ENCODE data around the gene FTO.
"Not testable (repeated sequence)": the region's sequence is repeated elsewhere in the genome, so short reads cannot be mapped to it uniquely, and the experiment has no call there.

Gene FTO

GRCh38 chr16:54163197-54163843 is 459.4 kb downstream of the FTO start:
- no peak for DNase-seq (ENCODE audit: low spot score)

GRCh38 chr16:54164789-54165173 is 460.8 kb downstream of the FTO start:
- DNase-seq (ENCODE audit: low spot score): no peak

GRCh38 chr16:54165174-54165911 is 461.4 kb downstream of the FTO start:
- DNase-seq (ENCODE audit: low spot score): no peak

- DNase-seq (ENCODE audit: low spot score): no peak
These were observed 462.2 kb downstream of the FTO start for GRCh38 chr16:54165912-54166865.

- no peak for DNase-seq (ENCODE audit: low spot score)
These were observed 465.2 kb downstream of the FTO start for GRCh38 chr16:54169112-54169511.

- DNase-seq (ENCODE audit: low spot score): no peak
These were observed 467.9 kb downstream of the FTO start for GRCh38 chr16:54171626-54172537.

- no peak for DNase-seq (ENCODE audit: low spot score)
These were observed 469.5 kb downstream of the FTO start for GRCh38 chr16:54173490-54173889.

- DNase-seq (ENCODE audit: low spot score): no peak
These were observed 470.2 kb downstream of the FTO start for GRCh38 chr16:54174201-54174600.

GRCh38 chr16:54174750-54175149 is 470.8 kb downstream of the FTO start:
- DNase-seq (ENCODE audit: low spot score): no peak

- DNase-seq (ENCODE audit: low spot score): no peak
These were observed 471.2 kb downstream of the FTO start for GRCh38 chr16:54175169-54175551.

GRCh38 chr16:54175552-54176375 is 471.8 kb downstream of the FTO start:
- no peak for DNase-seq (ENCODE audit: low spot score)

GRCh38 chr16:54176376-54176901 is 472.5 kb downstream of the FTO start:
- no peak for DNase-seq (ENCODE audit: low spot score)

GRCh38 chr16:54177052-54177861 is 473.3 kb downstream of the FTO start:
- no peak for DNase-seq (ENCODE audit: low spot score)

- no peak for DNase-seq (ENCODE audit: low spot score)
These were observed 474.0 kb downstream of the FTO start for GRCh38 chr16:54177862-54178477.

- DNase-seq (ENCODE audit: low spot score): no peak
These were observed 474.6 kb downstream of the FTO start for GRCh38 chr16:54178478-54178976.

GRCh38 chr16:54180421-54181359 is 476.7 kb downstream of the FTO start:
- no peak for DNase-seq (ENCODE audit: low spot score)

GRCh38 chr16:54181683-54182329 is 477.9 kb downstream of the FTO start:
- not testable (repeated sequence) for DNase-seq (ENCODE audit: low spot score)
